MG63 (cell line): ENCODE results near the gene MTLN. TPM values are rescaled to one million over a fixed set of nuclear protein-coding genes. Genes with fewer than 3 reads are reported as not detected.
"Not testable (repeated sequence)": the region's sequence is repeated elsewhere in the genome, so short reads cannot be mapped to it uniquely, and the experiment has no call there.

Source experiments
- DNase-seq: peaks from one replicate; pipeline ENCODE4 v3.0.0-alpha.2; 2020
- H3K27me3 ChIP-seq: fragments of 250-450 bp; sonication (Bioruptor Pico); 2 replicates; pipeline ENCODE4 v1.5.1; 2020; ENCODE audit warnings: mild to moderate bottlenecking, moderate library complexity
- H3K36me3 ChIP-seq: fragments of 250-450 bp; sonication (Bioruptor Pico); 2 replicates; pipeline ENCODE4 v1.5.1; 2020; ENCODE audit warnings: mild to moderate bottlenecking, moderate library complexity
- H3K4me3 ChIP-seq: fragments of 250-450 bp; sonication (Bioruptor Pico); 2 replicates; pipeline ENCODE4 v1.5.1; 2020; ENCODE audit warnings: mild to moderate bottlenecking, moderate library complexity
- H3K9me3 ChIP-seq: fragments of 250-450 bp; sonication (Bioruptor Pico); 2 replicates; pipeline ENCODE4 v1.5.1; 2020; ENCODE audit warnings: mild to moderate bottlenecking, moderate library complexity
- total RNA-seq: library from RNA; depleted of rRNA; stranded (reverse); fragments of >200 nt; shearing (Covaris generic); gene quantifications from 2 replicates; pipeline ENCODE4 v1.2.3, GENCODE V29; 2014; ENCODE audit warnings: low replicate concordance; rRNA removed

MTLN gene, protein sequence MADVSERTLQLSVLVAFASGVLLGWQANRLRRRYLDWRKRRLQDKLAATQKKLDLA
- 56.1 and 64.8 TPM in 2 replicates for total RNA-seq

DNA sequence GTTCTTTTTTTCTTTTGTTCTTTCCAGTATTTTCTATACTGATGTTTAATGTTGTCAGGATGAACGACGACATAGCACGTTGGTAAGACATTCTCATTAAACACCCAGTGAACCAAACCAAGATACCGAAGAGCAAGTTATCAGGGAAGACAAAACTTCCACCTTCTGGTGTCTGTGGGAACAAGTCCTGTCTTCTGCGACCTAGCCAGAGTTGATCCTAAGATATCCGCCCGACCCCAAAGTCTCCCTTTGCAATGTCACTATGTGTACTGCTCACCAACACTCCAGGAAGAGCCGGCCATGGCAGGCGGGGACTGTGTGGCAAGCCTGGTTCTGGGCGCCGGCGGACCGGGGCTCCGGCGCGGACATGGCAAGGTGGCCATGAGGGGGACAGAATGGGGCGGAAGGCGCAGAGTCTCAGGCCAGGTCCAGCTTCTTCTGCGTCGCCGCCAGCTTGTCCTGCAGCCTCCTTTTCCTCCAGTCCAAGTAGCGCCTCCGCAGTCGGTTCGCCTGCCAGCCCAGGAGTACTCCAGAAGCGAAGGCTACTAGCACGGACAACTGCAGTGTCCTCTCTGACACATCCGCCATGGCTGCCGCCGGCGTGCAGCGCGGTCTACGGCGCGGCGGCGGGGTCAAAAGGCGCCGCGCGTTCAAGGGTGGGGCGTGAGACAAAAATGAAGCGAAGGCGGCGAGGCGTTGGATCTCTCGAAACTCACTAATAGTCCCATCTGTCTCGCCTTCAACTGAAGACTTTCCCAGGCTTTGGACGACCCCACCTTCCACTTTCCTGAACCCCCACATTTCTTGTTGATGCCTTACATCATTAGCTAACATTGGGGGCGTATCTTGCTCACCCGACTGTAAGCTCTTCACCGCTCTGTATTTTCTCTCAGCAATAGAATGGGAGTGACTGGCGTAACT lies at the start of gene MTLN:
Gene MTLN, minus strand, starts transcription at position 610 of the 921 bp plus-strand sequence. Its CDS starts 22 bp downstream, at position 588.
- peak within 1 kb of the TSS; percentile 92 for H3K4me3 ChIP-seq
- H3K36me3 ChIP-seq: peaks cover 15% of the 10 kb centered on the region
- peak; percentile 76 for DNase-seq
- H3K27me3 ChIP-seq: no peaks in the 10 kb centered on the region; the same call in none of the 2 replicates
- peaks cover 7% of the 10 kb centered on the region; the same call in 1 of the 2 replicates for H3K9me3 ChIP-seq

GRCh38 chr2:110261910-110262309 lies 49.6 kb upstream of the MTLN start:
- not testable (repeated sequence) for H3K9me3 ChIP-seq, H3K4me3 ChIP-seq, DNase-seq, H3K36me3 ChIP-seq, H3K27me3 ChIP-seq

DNA sequence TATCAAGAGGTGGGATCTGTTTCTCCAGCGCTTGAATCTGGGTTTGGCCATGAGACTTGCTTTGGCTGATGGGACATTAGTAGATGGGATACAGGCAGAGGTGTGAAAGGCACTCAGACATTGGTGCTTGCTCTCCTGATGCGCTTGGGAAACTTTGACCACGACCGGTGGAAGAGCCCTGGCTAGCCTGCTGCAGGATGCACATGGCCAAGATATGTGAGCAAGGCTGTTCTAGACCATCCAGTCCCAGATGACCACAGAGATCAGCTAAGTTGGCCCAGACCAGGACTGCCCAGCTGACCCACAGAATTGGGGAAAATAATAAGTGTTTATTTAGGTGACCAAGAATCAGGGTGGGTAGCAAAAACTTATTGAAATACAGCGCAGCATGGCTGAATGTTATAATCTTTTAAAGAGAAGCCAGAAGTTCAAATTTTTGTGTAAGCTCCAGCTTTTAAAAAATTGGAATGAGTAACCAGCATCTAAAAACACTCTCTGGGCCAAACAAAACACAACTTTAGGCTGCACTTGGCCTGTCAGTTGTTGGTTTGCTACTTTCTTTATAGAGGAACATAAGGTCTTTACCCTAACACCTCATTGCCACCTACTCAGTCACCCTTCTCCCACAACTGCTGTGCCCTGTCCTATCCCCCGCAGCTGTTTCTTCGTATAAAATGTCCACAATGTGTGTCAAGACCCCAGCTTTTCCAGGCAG lies 35.9 kb upstream of the MTLN start:
- H3K9me3 ChIP-seq, H3K36me3 ChIP-seq, H3K27me3 ChIP-seq, H3K4me3 ChIP-seq: not testable (repeated sequence)
- peak; percentile 31 for DNase-seq

GRCh38 chr2:110245488-110246435 lies 33.4 kb upstream of the MTLN start:
- DNase-seq, H3K27me3 ChIP-seq, H3K9me3 ChIP-seq, H3K4me3 ChIP-seq, H3K36me3 ChIP-seq: not testable (repeated sequence)

DNA sequence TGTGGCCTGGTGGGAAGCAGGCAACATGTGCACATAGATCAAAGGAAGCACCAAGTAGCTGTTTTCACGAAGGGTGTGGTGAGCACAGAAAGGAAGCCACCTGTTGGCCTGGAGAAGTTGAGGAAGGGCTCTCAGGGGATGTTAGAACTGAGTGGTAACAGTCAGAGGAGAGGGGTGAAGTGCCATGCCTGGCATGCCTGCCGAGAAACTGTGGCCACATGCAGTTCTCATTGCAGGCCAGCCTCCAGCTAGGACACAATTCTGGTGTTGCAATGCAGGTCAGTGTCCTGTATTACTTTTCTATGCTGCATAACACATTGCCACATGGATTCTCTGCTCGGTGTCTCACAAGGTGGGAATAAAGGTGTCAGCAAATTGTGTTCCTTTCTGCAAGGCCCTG lies 30.9 kb upstream of the MTLN start:
- DNase-seq, H3K27me3 ChIP-seq, H3K9me3 ChIP-seq, H3K4me3 ChIP-seq, H3K36me3 ChIP-seq: not testable (repeated sequence)

- H3K9me3 ChIP-seq, H3K4me3 ChIP-seq, H3K36me3 ChIP-seq, H3K27me3 ChIP-seq, DNase-seq: not testable (repeated sequence)
Measured at GRCh38 chr2:110234514-110234913, 22.2 kb upstream of the MTLN start.

GRCh38 chr2:110229886-110230285 lies 17.5 kb upstream of the MTLN start:
- H3K9me3 ChIP-seq, H3K36me3 ChIP-seq, DNase-seq, H3K4me3 ChIP-seq: not testable (repeated sequence)
- peaks cover 23% of the 10 kb centered on the region for H3K27me3 ChIP-seq

- not testable (repeated sequence) for H3K4me3 ChIP-seq, H3K36me3 ChIP-seq, DNase-seq, H3K9me3 ChIP-seq
- peaks cover 30% of the 10 kb centered on the region for H3K27me3 ChIP-seq
Measured at GRCh38 chr2:110222626-110223025, 10.3 kb upstream of the MTLN start.

- H3K4me3 ChIP-seq: no peak overlapping the region
- H3K27me3 ChIP-seq: peaks cover 23% of the 10 kb centered on the region
- H3K9me3 ChIP-seq: peaks cover 4% of the 10 kb centered on the region; the same call in 1 of the 2 replicates
- H3K36me3 ChIP-seq: no peaks in the 10 kb centered on the region
- DNase-seq: no peak
Measured at GRCh38 chr2:110221938-110222337, 9.6 kb upstream of the MTLN start.

DNA sequence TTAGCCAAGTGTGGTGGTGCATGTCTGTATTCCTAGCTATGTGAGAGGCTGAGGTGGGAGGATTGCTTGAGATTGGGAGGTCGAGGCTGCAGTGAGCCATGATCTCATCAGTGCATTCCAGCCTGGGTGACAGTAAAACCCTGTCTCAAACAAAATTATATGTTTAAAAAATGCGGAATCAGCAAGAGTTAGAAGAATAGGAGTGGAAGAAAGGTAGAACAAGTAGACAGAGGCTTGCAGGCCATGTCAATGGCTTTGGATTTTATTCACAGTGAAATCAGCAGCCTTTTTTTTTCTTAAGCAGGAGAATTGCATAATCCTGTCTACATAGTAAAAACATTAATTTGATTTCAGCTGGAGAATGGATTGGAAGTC lies 7.8 kb upstream of the MTLN start:
- DNase-seq: no peak
- Histone ChIP-seq H3K27me3 (peaks cover 11% of the 10 kb centered on the region), H3K9me3 (peaks cover 4% of the 10 kb centered on the region; the same call in 1 of the 2 replicates), H3K36me3 (no peaks in the 10 kb centered on the region), H3K4me3 (no peak overlapping the region)

DNA sequence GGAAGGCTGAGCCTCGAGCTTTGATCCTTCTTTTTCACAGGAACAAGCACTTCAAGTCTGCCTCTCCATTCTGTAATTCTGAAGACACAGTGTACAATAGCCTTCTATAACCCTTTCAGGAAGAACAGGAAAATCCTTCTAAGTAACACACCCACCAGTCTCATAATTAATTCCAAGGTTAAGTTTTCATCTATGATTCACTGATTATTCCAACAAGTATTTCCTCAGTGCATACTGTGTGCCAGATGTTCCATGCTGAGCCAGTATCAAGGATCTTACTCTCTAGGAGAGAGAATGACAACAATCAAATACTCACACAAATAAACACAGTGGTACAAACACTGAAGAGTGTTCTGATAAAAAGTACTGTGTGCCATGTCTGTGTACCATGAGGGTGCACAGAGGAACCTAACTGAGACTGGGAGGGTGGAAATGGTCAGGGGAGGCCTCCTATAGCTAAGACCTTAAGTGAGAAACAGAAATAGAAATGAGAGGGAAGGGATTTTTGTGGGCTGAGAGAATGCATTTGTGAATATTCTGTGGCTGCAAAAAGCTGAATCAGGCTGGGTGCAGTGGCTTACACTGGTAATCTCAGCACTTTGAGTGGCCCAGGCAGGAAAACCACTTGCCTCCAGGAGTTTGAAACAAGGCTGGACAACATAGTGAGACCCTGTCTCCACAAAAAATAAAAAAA lies 7.3 kb upstream of the MTLN start:
- no peak overlapping the region for H3K4me3 ChIP-seq
- peaks cover 9% of the 10 kb centered on the region for H3K27me3 ChIP-seq
- peaks cover 4% of the 10 kb centered on the region; the same call in 1 of the 2 replicates for H3K9me3 ChIP-seq
- no peaks in the 10 kb centered on the region for H3K36me3 ChIP-seq
- no peak for DNase-seq

DNA sequence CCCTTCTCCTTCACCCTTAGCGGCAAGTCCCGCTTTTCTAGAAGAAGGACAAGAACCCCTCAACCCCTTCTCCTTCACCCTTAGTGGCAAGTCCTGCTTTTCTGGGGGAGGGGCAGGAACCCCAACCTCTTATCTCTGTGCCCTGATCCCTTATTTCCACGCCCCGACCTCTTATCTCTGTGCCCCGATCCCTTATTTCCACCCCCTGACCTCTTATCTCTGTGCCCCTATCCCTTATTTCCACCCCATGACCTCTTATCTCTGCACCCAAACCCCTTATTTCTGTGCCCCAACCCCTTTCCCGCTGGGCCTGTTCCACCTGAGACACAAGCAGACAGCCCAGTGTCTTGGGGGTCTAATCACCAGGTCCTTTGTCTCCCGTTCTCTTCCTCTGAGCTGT lies 6.5 kb upstream of the MTLN start:
- H3K9me3 ChIP-seq, DNase-seq, H3K4me3 ChIP-seq, H3K27me3 ChIP-seq, H3K36me3 ChIP-seq: not testable (repeated sequence)

DNA sequence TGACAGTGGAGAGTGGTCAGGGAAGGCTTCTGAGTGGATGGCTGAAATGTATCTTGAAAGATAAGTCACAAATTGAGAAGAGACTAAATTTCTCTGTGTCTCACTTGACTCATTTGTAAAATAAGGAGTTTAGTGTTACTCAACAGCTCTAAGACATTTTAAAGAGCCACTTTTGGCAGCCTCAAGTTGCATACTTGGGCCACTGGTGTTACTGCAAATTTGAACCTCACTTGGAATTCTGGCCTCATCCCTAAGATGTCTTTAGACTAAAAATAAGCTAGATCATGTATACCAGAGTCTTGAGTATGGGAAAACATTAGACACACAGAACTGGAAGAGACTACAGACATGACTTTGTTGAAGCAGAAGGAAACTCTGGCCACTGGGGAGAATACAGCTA lies 4.5 kb upstream of the MTLN start:
- no peaks in the 10 kb centered on the region; the same call in none of the 2 replicates for H3K27me3 ChIP-seq
- H3K36me3 ChIP-seq: no peaks in the 10 kb centered on the region
- no peak for DNase-seq
- H3K4me3 ChIP-seq: no peak overlapping the region
- H3K9me3 ChIP-seq: peaks cover 11% of the 10 kb centered on the region; the same call in 1 of the 2 replicates

DNA sequence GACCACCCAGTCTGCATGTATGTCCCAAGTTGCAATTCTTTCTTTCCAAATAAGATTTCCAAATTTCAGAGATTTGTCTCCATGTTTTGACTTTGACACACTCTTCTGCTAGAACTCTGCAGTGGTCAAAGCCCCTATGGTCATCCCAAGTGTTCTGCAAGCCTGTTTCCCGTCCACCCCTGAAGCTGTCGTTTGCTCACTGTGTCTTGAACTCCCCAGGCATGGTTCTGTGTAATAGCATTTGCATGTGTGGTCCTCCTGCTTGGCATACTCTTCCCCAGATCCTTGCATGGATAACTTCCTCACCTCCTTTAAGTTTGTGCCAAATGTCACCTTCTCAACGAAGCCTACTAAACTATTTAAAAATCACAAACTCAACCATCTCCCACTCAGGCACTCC lies 3.9 kb upstream of the MTLN start:
- H3K36me3 ChIP-seq: peaks cover under 1% of the 10 kb centered on the region; the same call in 1 of the 2 replicates
- H3K9me3 ChIP-seq: peaks cover 7% of the 10 kb centered on the region; the same call in 1 of the 2 replicates
- H3K4me3 ChIP-seq: no peak overlapping the region
- H3K27me3 ChIP-seq: no peaks in the 10 kb centered on the region; the same call in none of the 2 replicates
- no peak for DNase-seq

- Histone ChIP-seq H3K36me3 (peaks cover 5% of the 10 kb centered on the region), H3K27me3 (no peaks in the 10 kb centered on the region; the same call in none of the 2 replicates), H3K4me3 (no peak overlapping the region), H3K9me3 (peaks cover 7% of the 10 kb centered on the region; the same call in 1 of the 2 replicates)
- no peak for DNase-seq
Measured at GRCh38 chr2:110215566-110216158, 3.3 kb upstream of the MTLN start.
